ENCODE data around the gene MARCHF3.

DNA sequence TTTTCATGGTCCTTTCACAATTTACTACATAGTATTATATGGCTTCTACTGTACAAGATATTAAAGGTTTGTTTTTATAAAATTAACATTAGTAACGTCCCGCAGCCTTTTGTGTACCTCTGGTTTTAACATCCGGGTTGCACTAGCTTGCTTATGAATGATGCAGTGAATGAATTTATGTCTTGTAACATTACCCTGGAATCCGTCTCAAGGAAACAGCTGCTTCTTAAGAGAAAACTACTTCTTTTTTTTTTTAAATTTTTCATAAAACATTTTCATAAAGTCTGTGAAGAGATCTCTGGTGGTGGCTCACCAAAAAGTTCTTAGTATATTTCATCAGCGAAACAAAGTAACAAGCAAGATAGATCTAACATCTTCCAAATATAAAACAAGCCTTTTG, 23.6 kb downstream of the MARCHF3 start:
- TF ChIP-seq, protein P1, sequence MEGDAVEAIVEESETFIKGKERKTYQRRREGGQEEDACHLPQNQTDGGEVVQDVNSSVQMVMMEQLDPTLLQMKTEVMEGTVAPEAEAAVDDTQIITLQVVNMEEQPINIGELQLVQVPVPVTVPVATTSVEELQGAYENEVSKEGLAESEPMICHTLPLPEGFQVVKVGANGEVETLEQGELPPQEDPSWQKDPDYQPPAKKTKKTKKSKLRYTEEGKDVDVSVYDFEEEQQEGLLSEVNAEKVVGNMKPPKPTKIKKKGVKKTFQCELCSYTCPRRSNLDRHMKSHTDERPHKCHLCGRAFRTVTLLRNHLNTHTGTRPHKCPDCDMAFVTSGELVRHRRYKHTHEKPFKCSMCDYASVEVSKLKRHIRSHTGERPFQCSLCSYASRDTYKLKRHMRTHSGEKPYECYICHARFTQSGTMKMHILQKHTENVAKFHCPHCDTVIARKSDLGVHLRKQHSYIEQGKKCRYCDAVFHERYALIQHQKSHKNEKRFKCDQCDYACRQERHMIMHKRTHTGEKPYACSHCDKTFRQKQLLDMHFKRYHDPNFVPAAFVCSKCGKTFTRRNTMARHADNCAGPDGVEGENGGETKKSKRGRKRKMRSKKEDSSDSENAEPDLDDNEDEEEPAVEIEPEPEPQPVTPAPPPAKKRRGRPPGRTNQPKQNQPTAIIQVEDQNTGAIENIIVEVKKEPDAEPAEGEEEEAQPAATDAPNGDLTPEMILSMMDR (conservative IDR thresholded peaks at IDR 0.05), result no peak
- no peak for TF ChIP-seq ZFX (IDR thresholded peaks at IDR 0.05)

Data from C4-2B (cell line).